Measurements from ENCODE around the gene PIGS. TPM values are rescaled to one million over a fixed set of nuclear protein-coding genes. Genes with fewer than 3 reads are reported as not detected.

PIGS gene
- total and polyA plus RNA-seq, 2 of the 13 experiments (the other 11 are each of a cell fraction or from before 2014, with no cell fraction given): 31.7 to 42.6 TPM

GRCh38 chr17:28576758-28577465 is 5.6 kb upstream of the PIGS start, which contains the start of gene ALDOC (continued):
- TF ChIP-seq ZNF552 (CRISPR knock-in tag; IDR thresholded peaks at IDR 0.05; ENCODE audit: borderline replicate concordance) (0 out of 2 replicates have a peak, but pooled peaks have one; percentile 18), ARHGAP35 (CRISPR knock-in tag; IDR thresholded peaks at IDR 0.05; ENCODE audit: borderline replicate concordance) (0 out of 2 replicates have a peak, but pooled peaks have one; percentile 45), ESRRA (CRISPR knock-in tag; IDR thresholded peaks at IDR 0.05; ENCODE audit: low read depth) (0 out of 2 replicates have a peak, but pooled peaks have one; percentile 52), ZNF589 (CRISPR knock-in tag; conservative IDR thresholded peaks at IDR 0.05) (peak; percentile 45; the same call in 1 of the 2 replicates), ZNF331 (CRISPR knock-in tag; IDR thresholded peaks at IDR 0.05) (peak; percentile 88; the same call in 1 of the 2 replicates), AGO2 (optimal IDR thresholded peaks at IDR 0.05; ENCODE audit: low read depth, low read length) (peak; percentile 70), ZNF260 (CRISPR knock-in tag; IDR thresholded peaks at IDR 0.05; ENCODE audit: borderline replicate concordance, low read depth) (no peak), BORCS8-MEF2B (CRISPR knock-in tag; IDR thresholded peaks at IDR 0.05) (0 out of 2 replicates have a peak, but pooled peaks have one; percentile 60), ZFAT (CRISPR knock-in tag; conservative IDR thresholded peaks at IDR 0.05) (no peak), SOX6 (IDR thresholded peaks at IDR 0.05) (no peak), SOX6 (CRISPR knock-in tag; IDR thresholded peaks at IDR 0.05) (peak; percentile 77), PHF8 (CRISPR knock-in tag; IDR thresholded peaks at IDR 0.05) (no peak), GTF3A (CRISPR knock-in tag; conservative IDR thresholded peaks at IDR 0.05) (no peak), MZF1 (CRISPR knock-in tag; IDR thresholded peaks at IDR 0.05; ENCODE audit: borderline replicate concordance) (0 out of 2 replicates have a peak, but pooled peaks have one; percentile 61), STAG1 (CRISPR knock-in tag; IDR thresholded peaks at IDR 0.05) (no peak), HNRNPL (IDR thresholded peaks at IDR 0.05; ENCODE audit: low read depth, low read length) (no peak), PAX8 (CRISPR knock-in tag; IDR thresholded peaks at IDR 0.05; ENCODE audit: borderline replicate concordance) (no peak), DR1 (CRISPR knock-in tag; IDR thresholded peaks at IDR 0.05) (0 out of 2 replicates have a peak, but pooled peaks have one; percentile 56), ZSCAN31 (CRISPR knock-in tag; IDR thresholded peaks at IDR 0.05; ENCODE audit: low read depth) (no peak; the same call in 1 of the 2 replicates), KDM1A (CRISPR knock-in tag; IDR thresholded peaks at IDR 0.05) (no peak; the same call in 1 of the 2 replicates), RXRA (CRISPR knock-in tag; IDR thresholded peaks at IDR 0.05) (peak; percentile 95), HMG20B (CRISPR knock-in tag; conservative IDR thresholded peaks at IDR 0.05) (0 out of 2 replicates have a peak, but pooled peaks have one; percentile 29), ZEB1 (IDR thresholded peaks at IDR 0.05; ENCODE audit: insufficient replicate concordance, low read depth) (no peak)
- TF ChIP-seq, protein P1, sequence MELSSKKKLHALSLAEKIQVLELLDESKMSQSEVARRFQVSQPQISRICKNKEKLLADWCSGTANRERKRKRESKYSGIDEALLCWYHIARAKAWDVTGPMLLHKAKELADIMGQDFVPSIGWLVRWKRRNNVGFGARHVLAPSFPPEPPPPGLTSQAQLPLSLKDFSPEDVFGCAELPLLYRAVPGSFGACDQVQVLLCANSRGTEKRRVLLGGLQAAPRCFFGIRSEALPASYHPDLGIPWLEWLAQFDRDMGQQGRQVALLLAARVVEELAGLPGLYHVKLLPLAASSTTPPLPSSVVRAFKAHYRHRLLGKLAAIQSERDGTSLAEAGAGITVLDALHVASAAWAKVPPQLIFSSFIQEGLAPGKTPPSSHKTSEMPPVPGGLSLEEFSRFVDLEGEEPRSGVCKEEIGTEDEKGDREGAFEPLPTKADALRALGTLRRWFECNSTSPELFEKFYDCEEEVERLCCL (CRISPR knock-in tag; IDR thresholded peaks at IDR 0.05; ENCODE audit: borderline replicate concordance): 0 out of 2 replicates have a peak, but pooled peaks have one; percentile 54
- TF ChIP-seq, protein P2, sequence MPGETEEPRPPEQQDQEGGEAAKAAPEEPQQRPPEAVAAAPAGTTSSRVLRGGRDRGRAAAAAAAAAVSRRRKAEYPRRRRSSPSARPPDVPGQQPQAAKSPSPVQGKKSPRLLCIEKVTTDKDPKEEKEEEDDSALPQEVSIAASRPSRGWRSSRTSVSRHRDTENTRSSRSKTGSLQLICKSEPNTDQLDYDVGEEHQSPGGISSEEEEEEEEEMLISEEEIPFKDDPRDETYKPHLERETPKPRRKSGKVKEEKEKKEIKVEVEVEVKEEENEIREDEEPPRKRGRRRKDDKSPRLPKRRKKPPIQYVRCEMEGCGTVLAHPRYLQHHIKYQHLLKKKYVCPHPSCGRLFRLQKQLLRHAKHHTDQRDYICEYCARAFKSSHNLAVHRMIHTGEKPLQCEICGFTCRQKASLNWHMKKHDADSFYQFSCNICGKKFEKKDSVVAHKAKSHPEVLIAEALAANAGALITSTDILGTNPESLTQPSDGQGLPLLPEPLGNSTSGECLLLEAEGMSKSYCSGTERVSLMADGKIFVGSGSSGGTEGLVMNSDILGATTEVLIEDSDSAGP (CRISPR knock-in tag; IDR thresholded peaks at IDR 0.05; ENCODE audit: borderline replicate concordance): peak; percentile 57; the same call in 1 of the 2 replicates
- TF ChIP-seq, protein P3, sequence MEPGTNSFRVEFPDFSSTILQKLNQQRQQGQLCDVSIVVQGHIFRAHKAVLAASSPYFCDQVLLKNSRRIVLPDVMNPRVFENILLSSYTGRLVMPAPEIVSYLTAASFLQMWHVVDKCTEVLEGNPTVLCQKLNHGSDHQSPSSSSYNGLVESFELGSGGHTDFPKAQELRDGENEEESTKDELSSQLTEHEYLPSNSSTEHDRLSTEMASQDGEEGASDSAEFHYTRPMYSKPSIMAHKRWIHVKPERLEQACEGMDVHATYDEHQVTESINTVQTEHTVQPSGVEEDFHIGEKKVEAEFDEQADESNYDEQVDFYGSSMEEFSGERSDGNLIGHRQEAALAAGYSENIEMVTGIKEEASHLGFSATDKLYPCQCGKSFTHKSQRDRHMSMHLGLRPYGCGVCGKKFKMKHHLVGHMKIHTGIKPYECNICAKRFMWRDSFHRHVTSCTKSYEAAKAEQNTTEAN (CRISPR knock-in tag; conservative IDR thresholded peaks at IDR 0.05): peak; percentile 64; the same call in 1 of the 2 replicates
